Measurements from ENCODE around the gene EGFR.

GRCh38 chr7:55224111-55224510 lies 205.3 kb downstream of the EGFR start:
- TF ChIP-seq CTCF (IDR thresholded peaks at IDR 0.05; ENCODE audit: low read length) (no peak), EZH2 (IDR thresholded peaks at IDR 0.05; ENCODE audit: borderline replicate concordance, low read length) (no peak)

Measured in OCI-LY1 (cell line).